Duodenal mucosa (tissue), 2 donors: ENCODE measurements around the gene PTPN23.

ENCODE experiments used
- H3K27ac ChIP-seq: one replicate; pipeline ENCODE4 v1.7.0; 2013; ENCODE audit warnings: low read depth, low read length
- H3K27me3 ChIP-seq, 2 donors: one replicate each; pipeline ENCODE4 v1.7.0; 2013; ENCODE audit warnings: low read length in 2 of 2, control low read depth in 1 of 2; ENCODE audit not compliant: insufficient read depth in 2 of 2, control insufficient read depth in 1 of 2
- H3K36me3 ChIP-seq, 2 donors: one replicate each; pipeline ENCODE4 v1.7.0; 2013; ENCODE audit warnings: low read length in 2 of 2, control low read depth in 1 of 2; ENCODE audit not compliant: insufficient read depth in 2 of 2, control insufficient read depth in 1 of 2
- H3K4me1 ChIP-seq, 2 donors: one replicate each; pipeline ENCODE4 v1.7.0; 2013; ENCODE audit warnings: low read length in 2 of 2, control low read depth in 1 of 2; ENCODE audit not compliant: insufficient read depth in 2 of 2, control insufficient read depth in 1 of 2
- H3K4me3 ChIP-seq, 2 donors: one replicate each; pipeline ENCODE4 v1.7.0; 2013; ENCODE audit warnings: low read length in 2 of 2, low read depth in 1 of 2
- H3K9ac ChIP-seq, 2 donors: one replicate each; pipeline ENCODE4 v1.7.0; 2013; ENCODE audit warnings: low read length in 2 of 2, low read depth in 1 of 2
- H3K9me3 ChIP-seq, 2 donors: one replicate each; pipeline ENCODE4 v1.7.0; 2013; ENCODE audit warnings: low read length in 2 of 2, control low read depth in 1 of 2; ENCODE audit not compliant: control insufficient read depth in 1 of 2

The PTPN23 gene

DNA sequence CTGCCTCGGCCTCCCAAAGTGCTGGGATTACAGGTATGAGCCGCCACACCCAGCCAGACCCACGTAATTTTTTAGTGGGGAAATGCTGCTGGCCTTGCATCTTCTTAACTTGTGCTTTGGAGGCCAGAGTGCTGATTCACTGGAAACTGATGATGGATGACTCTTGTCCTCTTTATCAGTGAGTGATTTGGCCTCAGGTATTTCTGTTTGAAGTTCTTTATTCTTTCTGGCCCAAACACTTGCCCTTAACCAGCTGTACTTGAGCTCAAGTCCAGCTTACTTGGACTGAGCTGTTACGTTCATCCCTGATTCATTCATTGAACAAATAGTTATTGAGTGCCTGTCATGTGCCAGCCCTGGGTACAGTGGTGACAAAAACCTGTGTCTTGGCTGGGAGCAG, 4.2 kb downstream of the PTPN23 start:
- Histone ChIP-seq H3K9ac (no peak overlapping the region), H3K36me3 (peaks cover 8 to 19% of the 10 kb centered on the region in 2 donors), H3K4me3 (no peak overlapping the region), H3K9me3 (no peaks in the 10 kb centered on the region), H3K27me3 (no peaks in the 10 kb centered on the region), H3K27ac (no peak overlapping the region), H3K4me1 (peaks cover 15 to 16% of the 10 kb centered on the region in 2 donors)

DNA sequence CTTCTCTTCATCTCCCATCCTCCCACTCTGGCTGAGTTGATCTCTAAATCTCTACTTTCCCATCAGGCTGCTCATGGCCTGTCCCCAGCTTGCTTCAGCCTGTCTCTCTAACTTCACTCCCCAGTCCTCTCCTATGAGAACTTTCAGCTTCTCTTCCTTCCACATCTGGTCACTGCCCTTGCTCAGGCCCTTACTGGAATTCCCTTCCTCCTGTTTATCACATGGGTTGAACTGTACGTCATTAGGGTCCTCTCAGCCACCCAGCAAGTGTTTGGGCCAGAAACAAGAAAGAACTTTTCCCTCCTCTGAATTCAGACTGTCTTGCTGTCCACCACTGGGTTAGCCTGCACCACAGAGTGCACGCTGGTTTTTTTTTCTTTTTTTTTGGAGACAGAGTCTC, 5.0 kb downstream of the PTPN23 start:
- H3K27ac ChIP-seq, result no peak overlapping the region
- no peak overlapping the region for H3K4me3 ChIP-seq
- H3K4me1 ChIP-seq, result peaks cover 13 to 15% of the 10 kb centered on the region in 2 donors

DNA sequence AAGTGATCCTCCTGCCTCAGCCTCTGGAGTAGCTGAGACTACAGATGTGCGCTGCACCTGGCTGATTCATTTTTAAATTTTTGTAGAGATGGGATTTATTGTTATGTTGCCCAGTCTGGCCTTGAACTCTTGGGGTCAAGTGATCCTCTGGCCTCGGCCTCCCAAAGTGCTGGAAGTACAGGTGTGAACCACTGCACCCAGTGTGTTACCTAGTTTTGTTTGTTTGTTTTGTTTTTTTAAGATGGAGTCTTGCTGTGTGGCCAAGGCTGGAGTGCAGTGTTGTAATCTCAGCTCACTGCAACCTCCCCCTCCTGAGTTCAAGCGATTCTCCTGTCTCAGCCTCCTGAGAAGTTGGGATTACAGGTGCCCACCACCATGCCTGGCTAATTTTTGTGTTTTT, 12.1 kb downstream of the PTPN23 start:
- H3K9me3 ChIP-seq, result no peaks in the 10 kb centered on the region
- H3K9ac ChIP-seq, result no peak overlapping the region
- H3K4me3 ChIP-seq, result no peak overlapping the region
- H3K4me1 ChIP-seq, result peaks cover 8 to 12% of the 10 kb centered on the region in 2 donors
- H3K27me3 ChIP-seq, result no peaks in the 10 kb centered on the region
- H3K36me3 ChIP-seq, result peaks cover 11 to 26% of the 10 kb centered on the region in 2 donors
- no peak overlapping the region for H3K27ac ChIP-seq

More for the DNA sequence above, 5.0 kb downstream of the PTPN23 start:
- Histone ChIP-seq H3K9me3 (no peaks in the 10 kb centered on the region), H3K9ac (no peak overlapping the region), H3K27me3 (no peaks in the 10 kb centered on the region), H3K36me3 (peaks cover 8 to 19% of the 10 kb centered on the region in 2 donors)

DNA sequence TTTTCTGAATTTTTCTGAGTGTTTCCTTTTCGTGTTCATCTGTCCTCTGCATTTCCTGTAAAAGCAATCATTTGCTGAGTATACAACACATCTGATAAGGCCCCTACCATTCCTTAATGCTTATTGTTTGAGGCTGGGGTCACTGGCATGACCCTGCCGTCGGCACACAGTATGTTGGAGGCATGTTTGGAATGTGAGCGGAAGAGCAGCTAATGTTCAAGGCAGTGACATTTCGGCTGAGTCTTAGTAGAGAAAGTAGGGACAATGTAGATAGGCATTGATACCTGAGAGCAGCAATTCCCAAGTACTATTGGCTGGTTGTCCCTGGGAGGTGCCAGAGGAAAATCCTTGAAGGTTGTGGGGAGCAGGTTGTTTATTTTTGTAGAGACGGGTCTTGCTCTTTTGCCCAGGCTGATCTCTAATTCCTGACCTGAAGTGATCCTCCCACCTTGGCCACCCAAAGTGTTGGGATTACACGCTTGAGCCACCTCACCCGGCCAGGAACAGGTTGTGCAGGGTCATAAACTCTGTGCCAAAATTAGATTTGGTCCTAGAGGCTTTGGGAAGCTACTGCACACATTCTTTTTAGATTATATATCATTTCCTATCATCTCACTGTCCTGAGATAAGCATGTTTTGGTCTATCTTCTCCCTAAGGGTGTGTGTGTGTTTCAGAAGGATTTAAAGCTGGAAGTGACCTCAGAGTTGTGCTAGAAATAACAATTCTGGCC, 13.5 kb downstream of the PTPN23 start:
- H3K27ac ChIP-seq, result no peak overlapping the region

DNA sequence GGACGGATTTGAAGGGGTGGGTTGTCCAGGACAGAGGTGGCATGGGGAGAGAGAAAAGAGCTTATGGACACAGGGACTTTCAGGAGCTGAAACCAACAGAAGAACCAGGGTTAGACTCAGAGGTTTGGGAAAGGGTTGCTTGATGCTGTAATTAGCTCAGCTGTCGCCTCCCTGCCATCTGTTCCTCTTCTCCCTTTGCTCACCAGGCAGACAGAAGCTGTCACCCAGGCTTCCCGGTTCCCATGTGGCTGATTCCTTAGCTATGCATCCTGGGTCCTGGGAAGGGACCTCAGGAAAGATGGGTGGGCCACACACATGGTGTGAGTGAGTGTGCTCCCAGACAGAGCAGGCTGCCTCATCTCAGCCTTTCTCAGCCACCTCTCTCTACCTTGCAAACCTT, 14.1 kb downstream of the PTPN23 start:
- H3K27ac ChIP-seq, result peak overlapping the region; percentile 6

More for the DNA sequence above, 13.5 kb downstream of the PTPN23 start:
- Histone ChIP-seq H3K36me3 (peaks cover 12 to 31% of the 10 kb centered on the region in 2 donors), H3K9me3 (no peaks in the 10 kb centered on the region), H3K4me3 (no peak overlapping the region), H3K9ac (no peak overlapping the region), H3K27me3 (no peaks in the 10 kb centered on the region), H3K4me1 (peaks cover 8 to 12% of the 10 kb centered on the region in 2 donors)

DNA sequence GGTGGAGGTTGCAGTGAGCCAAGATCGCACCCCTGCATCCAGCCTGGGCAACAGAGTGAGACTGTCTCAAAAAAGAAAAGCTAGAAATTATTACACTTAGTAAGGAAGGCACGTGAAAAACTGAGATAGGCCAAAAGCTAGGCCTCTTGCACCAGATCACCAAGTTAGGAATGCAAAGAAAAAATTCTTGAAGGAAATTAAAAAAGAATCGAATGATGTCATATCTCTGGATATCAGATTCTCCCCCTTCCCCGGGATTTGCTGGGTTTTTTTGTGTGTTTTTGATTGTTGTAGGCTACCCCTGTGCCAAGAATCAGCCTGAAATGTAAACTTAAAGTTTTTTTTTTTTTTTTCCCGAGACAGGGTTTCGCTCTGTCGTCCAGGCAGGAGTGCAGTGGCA, 17.4 kb downstream of the PTPN23 start:
- Histone ChIP-seq H3K4me1 (peaks cover 8 to 12% of the 10 kb centered on the region in 2 donors), H3K4me3 (no peak overlapping the region), H3K9me3 (no peaks in the 10 kb centered on the region), H3K27me3 (no peaks in the 10 kb centered on the region), H3K27ac (no peak overlapping the region), H3K36me3 (peaks cover 12 to 45% of the 10 kb centered on the region in 2 donors), H3K9ac (no peak overlapping the region)

More for the DNA sequence above, 14.1 kb downstream of the PTPN23 start:
- Histone ChIP-seq H3K27me3 (no peaks in the 10 kb centered on the region), H3K36me3 (peaks cover 12 to 37% of the 10 kb centered on the region in 2 donors), H3K9me3 (no peaks in the 10 kb centered on the region), H3K4me3 (no peak overlapping the region), H3K9ac (no peak overlapping the region), H3K4me1 (peaks cover 8 to 12% of the 10 kb centered on the region in 2 donors)

DNA sequence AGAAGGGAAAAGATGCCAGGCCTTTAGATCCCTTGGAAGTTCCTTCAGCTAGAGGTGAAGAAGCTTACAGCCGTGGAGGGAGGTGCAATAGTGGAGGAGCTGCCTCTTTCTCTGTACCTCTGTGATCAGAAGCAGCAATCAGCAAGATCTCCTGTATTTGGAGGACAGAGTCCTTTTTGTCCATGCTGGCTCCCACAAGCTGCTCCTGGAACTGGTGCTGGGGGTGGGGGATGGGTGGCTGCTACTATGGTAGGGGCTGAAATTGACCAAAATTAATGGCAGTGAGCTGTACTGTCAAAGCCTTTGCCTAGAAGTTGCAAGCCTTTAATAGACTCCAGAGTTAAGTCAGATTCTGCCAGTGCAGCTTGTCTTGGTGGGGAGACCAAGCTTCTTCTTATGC, 18.2 kb downstream of the PTPN23 start:
- H3K27me3 ChIP-seq, result no peaks in the 10 kb centered on the region
- no peak overlapping the region for H3K4me3 ChIP-seq
- H3K36me3 ChIP-seq, result peaks cover 17 to 45% of the 10 kb centered on the region in 2 donors
- no peak overlapping the region for H3K27ac ChIP-seq
- no peaks in the 10 kb centered on the region for H3K9me3 ChIP-seq
- no peak overlapping the region for H3K9ac ChIP-seq
- H3K4me1 ChIP-seq, result peaks cover 7 to 12% of the 10 kb centered on the region in 2 donors

DNA sequence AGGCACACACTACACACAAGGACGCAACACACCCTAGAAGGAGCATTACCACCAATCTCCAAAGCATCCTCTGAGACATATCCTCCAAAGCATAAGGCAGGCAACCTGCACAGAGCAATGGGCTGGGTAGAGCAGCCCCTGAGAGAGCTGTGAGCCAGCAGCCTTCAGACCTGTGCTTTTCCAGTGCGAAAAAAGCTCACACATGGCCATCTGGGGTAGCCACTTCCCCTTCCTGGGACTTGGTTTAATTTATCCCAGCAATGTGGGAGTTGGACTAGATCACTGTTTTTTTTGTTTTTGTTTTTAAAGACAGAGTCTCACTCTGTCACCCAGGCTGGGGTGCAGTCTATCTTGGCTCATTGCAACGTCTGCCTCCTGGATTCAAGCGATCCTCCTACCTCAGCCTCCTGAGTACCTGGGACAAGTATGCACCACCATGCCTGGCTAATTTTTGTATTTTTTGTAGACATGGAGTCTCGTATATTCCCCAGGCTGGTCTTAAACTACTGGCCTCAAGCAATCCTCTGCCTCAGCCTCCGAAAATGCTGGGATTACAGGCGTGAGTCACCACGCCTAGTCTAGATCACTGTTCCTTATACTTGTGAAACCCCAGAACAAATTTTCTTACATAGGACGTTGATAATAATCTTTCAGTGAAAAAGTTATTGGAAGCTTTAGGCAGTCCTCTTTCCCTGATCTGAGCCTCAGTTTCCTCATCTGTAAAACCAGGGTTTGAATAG, 18.9 kb downstream of the PTPN23 start:
- Histone ChIP-seq H3K9ac (no peak overlapping the region), H3K36me3 (peaks cover 17 to 45% of the 10 kb centered on the region in 2 donors), H3K27me3 (no peaks in the 10 kb centered on the region), H3K27ac (no peak overlapping the region), H3K4me3 (no peak overlapping the region), H3K9me3 (no peaks in the 10 kb centered on the region), H3K4me1 (peaks cover 2 to 5% of the 10 kb centered on the region in 2 donors)

DNA sequence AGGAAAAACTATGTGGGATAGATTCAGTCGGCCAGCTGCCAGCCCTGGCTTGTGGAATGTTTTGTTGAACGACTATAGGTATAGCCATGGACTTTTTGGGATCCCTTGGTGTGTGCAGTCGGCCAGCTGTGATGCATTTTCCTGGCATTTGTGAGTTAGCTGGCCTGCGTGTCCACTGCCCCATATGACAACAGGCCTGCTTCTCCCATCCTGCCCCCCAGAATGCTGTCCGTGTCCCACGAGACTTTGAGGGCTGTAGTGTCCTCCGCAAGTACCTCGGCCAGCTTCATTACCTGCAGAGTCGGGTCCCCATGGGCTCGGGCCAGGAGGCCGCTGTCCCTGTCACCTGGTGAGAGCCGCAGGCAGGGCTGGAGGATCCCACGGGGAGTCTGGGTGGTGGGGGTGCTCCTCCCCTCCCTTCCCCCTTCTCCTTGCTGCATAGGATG, 23.6 kb downstream of the PTPN23 start:
- peaks cover 0 to 7% of the 10 kb centered on the region in 2 donors for H3K4me1 ChIP-seq
- no peak overlapping the region for H3K27ac ChIP-seq
- no peaks in the 10 kb centered on the region for H3K9me3 ChIP-seq
- no peaks in the 10 kb centered on the region for H3K27me3 ChIP-seq
- no peak overlapping the region for H3K4me3 ChIP-seq
- H3K36me3 ChIP-seq, result peaks cover 32 to 55% of the 10 kb centered on the region in 2 donors
- H3K9ac ChIP-seq, result no peak overlapping the region
